Measurements from ENCODE around the gene ZNF396. TPM values are rescaled to one million over a fixed set of nuclear protein-coding genes. Genes with fewer than 3 reads are reported as not detected.

ZNF396 gene
- total RNA-seq, 2 donors from 2014 or later, result 2.6 to 3.9 TPM

DNA sequence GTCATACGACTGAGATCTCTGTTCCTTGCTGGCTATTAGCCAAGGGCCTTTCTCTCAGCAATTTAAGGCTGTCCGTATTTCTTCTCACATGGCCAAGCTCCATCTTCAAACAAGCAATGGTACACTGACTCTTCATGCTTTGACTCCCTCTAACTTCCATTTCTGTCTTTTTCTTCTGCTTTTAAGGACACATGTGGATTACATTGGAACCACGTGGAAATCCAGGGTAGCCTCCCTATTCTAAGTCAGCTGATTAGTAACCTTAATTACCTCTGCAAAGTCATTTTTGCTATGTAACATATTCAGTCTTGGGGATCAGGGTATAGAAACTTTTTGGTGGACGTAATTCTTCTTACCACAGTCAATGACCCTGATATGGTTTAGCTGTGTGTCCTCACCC is 41.5 kb upstream of the ZNF396 start:
- Histone ChIP-seq H3K27ac (no peak overlapping the region), H3K36me3 (replicated peaks in 1 of 2; ENCODE audit: insufficient read depth in 1 of 2, low read depth in 2 of 2) (no peaks in the 10 kb centered on the region), H3K4me1 (no peaks in the 10 kb centered on the region), H3K4me3 (no peak overlapping the region), H3K9me3 (peaks cover 0 to 6% (median 0%) of the 10 kb centered on the region in 3 donors), H3K27me3 (no peaks in the 10 kb centered on the region)
- TF ChIP-seq, protein P1, sequence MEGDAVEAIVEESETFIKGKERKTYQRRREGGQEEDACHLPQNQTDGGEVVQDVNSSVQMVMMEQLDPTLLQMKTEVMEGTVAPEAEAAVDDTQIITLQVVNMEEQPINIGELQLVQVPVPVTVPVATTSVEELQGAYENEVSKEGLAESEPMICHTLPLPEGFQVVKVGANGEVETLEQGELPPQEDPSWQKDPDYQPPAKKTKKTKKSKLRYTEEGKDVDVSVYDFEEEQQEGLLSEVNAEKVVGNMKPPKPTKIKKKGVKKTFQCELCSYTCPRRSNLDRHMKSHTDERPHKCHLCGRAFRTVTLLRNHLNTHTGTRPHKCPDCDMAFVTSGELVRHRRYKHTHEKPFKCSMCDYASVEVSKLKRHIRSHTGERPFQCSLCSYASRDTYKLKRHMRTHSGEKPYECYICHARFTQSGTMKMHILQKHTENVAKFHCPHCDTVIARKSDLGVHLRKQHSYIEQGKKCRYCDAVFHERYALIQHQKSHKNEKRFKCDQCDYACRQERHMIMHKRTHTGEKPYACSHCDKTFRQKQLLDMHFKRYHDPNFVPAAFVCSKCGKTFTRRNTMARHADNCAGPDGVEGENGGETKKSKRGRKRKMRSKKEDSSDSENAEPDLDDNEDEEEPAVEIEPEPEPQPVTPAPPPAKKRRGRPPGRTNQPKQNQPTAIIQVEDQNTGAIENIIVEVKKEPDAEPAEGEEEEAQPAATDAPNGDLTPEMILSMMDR (IDR thresholded peaks at IDR 0.05), result no peak
- no peak for TF ChIP-seq POLR2A (IDR thresholded peaks at IDR 0.05)
- 67 to 84% methylated on average over 4 of the region's 4 CpGs for WGBS, 2 donors
- ATAC-seq, result no peak
- intact Hi-C loops (cut with DNase I), result no loop called here
- no peak for DNase-seq

DNA sequence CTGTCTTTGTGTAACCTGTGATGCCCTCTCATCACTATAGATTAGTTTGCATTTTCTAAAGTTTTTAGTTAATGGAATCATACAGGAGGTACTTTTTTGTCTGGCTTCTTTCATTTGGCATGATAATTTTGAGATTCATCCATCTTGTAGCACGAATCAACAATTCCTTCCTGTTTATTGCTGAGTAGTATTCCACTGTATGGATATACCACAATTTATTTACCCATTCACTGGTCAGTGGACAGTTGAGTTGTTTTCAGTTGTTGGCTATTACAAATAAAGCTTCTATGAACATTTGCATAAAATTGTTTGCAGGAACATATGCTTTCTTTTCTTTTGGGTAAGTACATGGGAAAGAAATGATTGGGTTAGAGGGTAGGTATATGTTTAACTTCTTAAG is 40.1 kb upstream of the ZNF396 start:
- WGBS, 2 donors, result 41 to 47% methylated on average over 1 of the region's 1 CpG
- Histone ChIP-seq H3K4me1 (no peaks in the 10 kb centered on the region), H3K4me3 (no peak overlapping the region), H3K27me3 (no peaks in the 10 kb centered on the region), H3K9me3 (peaks cover 0 to 6% (median 0%) of the 10 kb centered on the region in 3 donors), H3K36me3 (replicated peaks in 1 of 2; ENCODE audit: insufficient read depth in 1 of 2, low read depth in 2 of 2) (no peaks in the 10 kb centered on the region), H3K27ac (no peak overlapping the region)
- TF ChIP-seq, protein P1 (IDR thresholded peaks at IDR 0.05), result no peak
- no peak for TF ChIP-seq POLR2A (IDR thresholded peaks at IDR 0.05)
- no peak for DNase-seq
- ATAC-seq, result no peak
- intact Hi-C loops (cut with DNase I), result no loop called here

DNA sequence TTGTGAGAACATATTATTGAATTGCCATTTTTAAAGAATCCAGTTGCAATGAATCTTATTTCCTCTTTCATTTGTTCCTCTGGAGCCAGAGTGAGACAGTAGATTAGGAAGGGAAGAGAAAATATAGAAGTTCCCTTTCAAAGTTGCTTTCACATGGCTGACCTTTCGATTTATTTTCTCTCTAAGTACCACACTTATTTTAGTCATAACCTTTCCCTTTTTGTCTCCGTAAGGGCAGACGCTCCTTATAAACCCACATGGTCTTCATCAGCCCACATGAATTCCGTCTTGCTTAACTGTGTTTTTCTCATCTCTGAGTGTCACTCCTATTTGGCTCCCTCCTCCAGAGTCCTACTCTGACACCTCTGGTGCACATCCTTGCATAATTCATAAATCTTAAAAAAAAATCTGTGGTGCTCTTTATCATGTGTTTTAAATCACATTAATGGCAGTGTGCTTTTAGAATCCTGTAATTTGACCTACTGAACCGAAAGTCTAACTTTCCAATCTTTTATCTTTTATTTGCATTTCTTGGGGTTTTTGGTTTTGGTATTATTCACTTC is 38.5 kb upstream of the ZNF396 start:
- TF ChIP-seq, protein P1 (IDR thresholded peaks at IDR 0.05), result no peak
- TF ChIP-seq POLR2A (IDR thresholded peaks at IDR 0.05), result no peak
- Histone ChIP-seq H3K4me1 (no peaks in the 10 kb centered on the region), H3K27ac (no peak overlapping the region), H3K27me3 (no peaks in the 10 kb centered on the region), H3K36me3 (replicated peaks in 1 of 2; ENCODE audit: insufficient read depth in 1 of 2, low read depth in 2 of 2) (no peaks in the 10 kb centered on the region), H3K9me3 (peaks cover 0 to 6% (median 0%) of the 10 kb centered on the region in 3 donors), H3K4me3 (no peak overlapping the region)
- intact Hi-C loops (cut with DNase I), result no loop called here
- WGBS, 2 donors, result 64% methylated on average over 5 of the region's 5 CpGs
- peak in 1 of 4 donors; percentile 19 for DNase-seq
- no peak for ATAC-seq

DNA sequence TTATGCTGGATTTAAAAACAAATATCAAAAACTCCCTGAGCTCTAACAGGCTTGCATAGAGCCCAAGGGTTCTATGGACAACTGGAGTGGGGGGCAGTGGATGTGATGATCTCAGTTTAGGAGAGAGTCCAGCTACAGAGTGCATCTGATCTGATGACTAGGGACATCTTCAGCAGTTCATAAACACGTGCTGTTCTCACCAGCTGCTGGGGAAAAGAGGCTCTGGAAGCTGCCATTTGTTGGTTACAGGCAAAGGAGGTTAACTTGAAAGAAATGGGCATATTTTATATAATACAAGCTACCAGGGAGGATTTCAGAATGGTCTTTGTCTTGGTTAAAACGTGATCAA is 36.0 kb upstream of the ZNF396 start:
- Histone ChIP-seq H3K27me3 (no peaks in the 10 kb centered on the region), H3K4me3 (no peak overlapping the region), H3K9me3 (peaks cover 0 to under 1% (median 0%) of the 10 kb centered on the region in 3 donors), H3K4me1 (no peaks in the 10 kb centered on the region), H3K27ac (no peak overlapping the region), H3K36me3 (replicated peaks in 1 of 2; ENCODE audit: insufficient read depth in 1 of 2, low read depth in 2 of 2) (no peaks in the 10 kb centered on the region)
- WGBS, 2 donors, result 46 to 48% methylated on average over 2 of the region's 2 CpGs
- DNase-seq (no peak), ATAC-seq (no peak)
- intact Hi-C loops (cut with DNase I), result no loop called here
- TF ChIP-seq POLR2A (IDR thresholded peaks at IDR 0.05), result no peak
- TF ChIP-seq, protein P1 (IDR thresholded peaks at IDR 0.05), result no peak

DNA sequence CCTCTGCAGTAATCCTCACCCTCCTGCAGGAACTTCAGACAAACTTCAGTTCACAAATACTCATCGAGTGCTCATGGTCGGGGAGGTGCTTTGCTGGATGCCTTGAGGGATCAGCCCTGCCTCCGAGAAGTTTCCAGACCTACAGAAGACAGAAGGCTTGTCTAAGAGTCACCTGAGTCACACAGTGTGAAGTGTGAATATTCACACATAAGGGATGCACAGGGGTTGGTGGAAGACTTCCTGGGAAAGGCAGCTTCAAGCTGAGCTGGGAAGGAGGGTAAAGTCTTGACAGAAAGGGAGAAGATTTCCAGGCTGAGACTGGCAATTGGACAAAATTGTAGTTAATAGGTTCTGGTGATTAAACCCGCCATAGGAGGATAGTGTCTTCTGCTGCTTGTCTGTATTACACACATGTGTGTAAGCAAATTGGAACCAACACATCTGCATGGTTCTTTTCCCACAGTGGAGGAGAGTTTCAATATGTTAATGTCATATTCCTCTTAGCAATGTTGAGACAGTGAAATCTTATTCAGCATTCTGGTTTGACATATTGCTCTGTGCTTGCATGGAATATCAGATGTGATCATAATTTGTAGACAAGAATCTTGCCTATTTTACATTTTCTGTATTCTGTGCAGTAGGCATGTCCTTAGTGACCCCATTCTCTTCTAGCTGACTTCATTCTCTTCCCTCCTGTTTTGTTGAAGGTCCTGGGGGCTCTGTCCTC is 34.7 kb upstream of the ZNF396 start:
- no peaks in the 10 kb centered on the region for H3K4me1 ChIP-seq
- no peak for ATAC-seq
- WGBS, 2 donors, result 80 to 83% methylated on average over 4 of the region's 4 CpGs
- no peak overlapping the region for H3K4me3 ChIP-seq
- no peak for DNase-seq
- intact Hi-C loops (cut with DNase I), result no loop called here
- TF ChIP-seq, protein P1 (IDR thresholded peaks at IDR 0.05), result no peak
- TF ChIP-seq POLR2A (IDR thresholded peaks at IDR 0.05), result no peak
- H3K27me3 ChIP-seq, result no peaks in the 10 kb centered on the region
- no peak overlapping the region for H3K27ac ChIP-seq
- H3K36me3 ChIP-seq (replicated peaks in 1 of 2; ENCODE audit: insufficient read depth in 1 of 2, low read depth in 2 of 2), result no peaks in the 10 kb centered on the region
- H3K9me3 ChIP-seq, result no peaks in the 10 kb centered on the region
